Neuronal stem cell (in vitro differentiated cells): ENCODE data around the gene TTLL12.

ENCODE experiments used
- DNase-seq: peaks from one replicate; pipeline ENCODE4 v3.0.0-alpha.2; 2013; ENCODE audit warnings: low spot score
- H2AFZ ChIP-seq: one replicate; pipeline ENCODE4 v1.6.1; 2013; ENCODE audit warnings: mild to moderate bottlenecking, low read length, inconsistent platforms
- H2AK5ac ChIP-seq: 2 replicates; pipeline ENCODE4 v1.6.1; 2013; ENCODE audit warnings: low read depth, mild to moderate bottlenecking, inconsistent platforms, low read length, moderate library complexity, mixed read lengths
- H2BK120ac ChIP-seq: 2 replicates; pipeline ENCODE4 v1.6.1; 2013; ENCODE audit warnings: low read depth, mild to moderate bottlenecking, inconsistent platforms, low read length, moderate library complexity, mixed read lengths
- H2BK12ac ChIP-seq: one replicate; pipeline ENCODE4 v1.6.1; 2013; ENCODE audit warnings: low read length, inconsistent platforms
- H2BK15ac ChIP-seq: 2 replicates; pipeline ENCODE4 v1.6.1; 2013; ENCODE audit warnings: mild to moderate bottlenecking, low read length, inconsistent platforms, mixed read lengths
- H2BK5ac ChIP-seq: one replicate; pipeline ENCODE4 v1.6.1; 2013; ENCODE audit warnings: inconsistent platforms, mild to moderate bottlenecking, low read length, moderate library complexity
- H3K14ac ChIP-seq: one replicate; pipeline ENCODE4 v1.6.1; 2013; ENCODE audit warnings: low read length, inconsistent platforms
- H3K18ac ChIP-seq: 2 replicates; pipeline ENCODE4 v1.6.1; 2013; ENCODE audit warnings: low read length, inconsistent platforms
- H3K23ac ChIP-seq: 2 replicates; pipeline ENCODE4 v1.6.1; 2013; ENCODE audit warnings: low read depth, mild to moderate bottlenecking, mixed read lengths, low read length, inconsistent platforms; ENCODE audit not compliant: poor library complexity
- H3K27ac ChIP-seq: replicated peaks from 3 replicates; pipeline ENCODE4 v1.5.1; 2013; ENCODE audit warnings: low read length, inconsistent platforms
- H3K27me3 ChIP-seq, 3 experiments: 2 replicates each; pipeline ENCODE4 v1.6.1; 2013; ENCODE audit warnings: low read length in 3 of 3, mild to moderate bottlenecking in 2 of 3, inconsistent platforms in 1 of 3, low read depth in 1 of 3, mixed read lengths in 1 of 3, moderate library complexity in 1 of 3; ENCODE audit not compliant: control insufficient read depth in 3 of 3, insufficient read depth in 3 of 3
- H3K36me3 ChIP-seq, 2 donors: replicated peaks in 1 of 2; 2 replicates each; pipeline ENCODE4 v1.6.1; 2013; ENCODE audit warnings: low read length in 2 of 2; ENCODE audit not compliant: control insufficient read depth in 2 of 2, insufficient read depth in 2 of 2
- H3K4ac ChIP-seq: 2 replicates; pipeline ENCODE4 v1.6.1; 2013; ENCODE audit warnings: inconsistent platforms, mild to moderate bottlenecking, low read length, moderate library complexity
- H3K4me1 ChIP-seq, 2 donors: 1 replicate in 1 of 2; 2 replicates in 1 of 2; pipeline ENCODE4 v1.6.1; 2013; ENCODE audit warnings: low read length in 2 of 2, low read depth in 1 of 2; ENCODE audit not compliant: control insufficient read depth in 2 of 2, insufficient read depth in 1 of 2
- H3K4me2 ChIP-seq: one replicate; pipeline ENCODE4 v1.6.1; 2013; ENCODE audit warnings: mild to moderate bottlenecking, low read length, inconsistent platforms; ENCODE audit not compliant: insufficient read depth, poor library complexity, severe bottlenecking
- H3K4me3 ChIP-seq, 2 donors: 2 replicates each; pipeline ENCODE4 v1.5.1; 2013; ENCODE audit warnings: low read length in 2 of 2, mild to moderate bottlenecking in 2 of 2, inconsistent platforms in 1 of 2, moderate library complexity in 1 of 2
- H3K79me1 ChIP-seq: one replicate; pipeline ENCODE4 v1.6.1; 2013; ENCODE audit warnings: low read depth, mild to moderate bottlenecking, inconsistent platforms, low read length, moderate library complexity
- H3K9ac ChIP-seq: one replicate; pipeline ENCODE4 v1.6.1; 2013; ENCODE audit warnings: mild to moderate bottlenecking, low read depth, low read length, inconsistent platforms; ENCODE audit not compliant: poor library complexity
- H3K9me3 ChIP-seq, 2 donors: replicated peaks in 1 of 2; 2 replicates each; pipeline versions ENCODE3 to v1.6.1; 2013; ENCODE audit warnings: low read length in 2 of 2, mild to moderate bottlenecking in 2 of 2, inconsistent platforms in 1 of 2, low read depth in 1 of 2, mixed read lengths in 1 of 2, moderate library complexity in 1 of 2; ENCODE audit not compliant: control insufficient read depth in 2 of 2, insufficient read depth in 1 of 2
- H4K8ac ChIP-seq: one replicate; pipeline ENCODE4 v1.6.1; 2013; ENCODE audit warnings: low read depth, mild to moderate bottlenecking, inconsistent platforms, low read length, moderate library complexity
- H4K91ac ChIP-seq: one replicate; pipeline ENCODE4 v1.6.1; 2013; ENCODE audit warnings: low read length, low read depth, mild to moderate bottlenecking, inconsistent platforms; ENCODE audit not compliant: poor library complexity
- WGBS, 2 donors: extraction: QIAGEN DNeasy Blood & Tissue Kit; methylation state at CpG; one replicate each; pipeline ENCODE4 v1.1.7; 2013; ENCODE audit warnings: missing lambda C conversion rate in 2 of 2, mixed read lengths in 1 of 2; ENCODE audit not compliant: insufficient read length in 2 of 2, insufficient replicate concordance in 1 of 2; ENCODE audit errors: extremely low coverage in 2 of 2; 5-methylcytosine and 5-hydroxymethylcytosine counted together

TTLL12 gene

GRCh38 chr22:43205748-43206508 lies 19.0 kb upstream of the TTLL12 start:
- Histone ChIP-seq H3K36me3 (peaks cover 0 to 66% of the 10 kb centered on the region in 2 donors), H3K79me1 (peaks cover 7% of the 10 kb centered on the region), H3K4ac (no peak overlapping the region), H2BK120ac (no peak overlapping the region), H2BK5ac (no peak overlapping the region), H3K4me2 (no peak overlapping the region), H3K27ac (no peak overlapping the region), H2AK5ac (no peak overlapping the region), H3K23ac (peak overlapping the region; percentile 10), H2BK12ac (no peak overlapping the region), H3K4me3 (peak overlapping the region in 1 of 2 donors; percentile 22), H4K8ac (no peak overlapping the region), H3K9ac (no peak overlapping the region), H2BK15ac (no peak overlapping the region), H3K27me3 (peaks cover 0 to 15% (median 0%) of the 10 kb centered on the region in 3 experiments), H3K14ac (no peak overlapping the region), H3K18ac (no peak overlapping the region), H3K4me1 (peaks cover 0 to 7% of the 10 kb centered on the region in 2 donors), H4K91ac (no peak overlapping the region), H3K9me3 (peaks cover 0 to 3% of the 10 kb centered on the region in 2 donors), H2AFZ (peak overlapping the region; percentile 51)
- DNase-seq, result no peak
- 100% methylated on average over 2 of the region's 5 CpGs; no CpG with 5 or more reads in 1 of the 2 donors for WGBS, 2 donors

- H3K36me3 ChIP-seq, result peaks cover 0 to 66% of the 10 kb centered on the region in 2 donors
- H3K79me1 ChIP-seq, result peaks cover 5% of the 10 kb centered on the region
- H2AK5ac ChIP-seq, result peak overlapping the region; percentile 37
- peak overlapping the region; percentile 10 for H3K23ac ChIP-seq
- no peak overlapping the region for H4K91ac ChIP-seq
- no CpG with 5 or more reads among the region's 9 CpGs for WGBS, 2 donors
- H3K9me3 ChIP-seq, result peaks cover 0 to 5% of the 10 kb centered on the region in 2 donors
- no peak overlapping the region for H3K14ac ChIP-seq
- H3K27ac ChIP-seq, result no peak overlapping the region
- peak overlapping the region; percentile 81 for H3K9ac ChIP-seq
- H4K8ac ChIP-seq, result peak overlapping the region; percentile 43
- H3K18ac ChIP-seq, result no peak overlapping the region
- no peak overlapping the region for H2BK15ac ChIP-seq
- H3K27me3 ChIP-seq, result peaks cover 0 to 19% (median 0%) of the 10 kb centered on the region in 3 experiments
- H2BK12ac ChIP-seq, result no peak overlapping the region
- H2BK120ac ChIP-seq, result no peak overlapping the region
- H2AFZ ChIP-seq, result no peak overlapping the region
- H2BK5ac ChIP-seq, result no peak overlapping the region
- no peak overlapping the region for H3K4me3 ChIP-seq
- DNase-seq, result no peak
- H3K4ac ChIP-seq, result no peak overlapping the region
- peaks cover 0 to 7% of the 10 kb centered on the region in 2 donors for H3K4me1 ChIP-seq
- H3K4me2 ChIP-seq, result no peak overlapping the region
Measured at GRCh38 chr22:43205261-43205691, 18.3 kb upstream of the TTLL12 start.

GRCh38 chr22:43203471-43203981 lies 16.6 kb upstream of the TTLL12 start:
- no peak overlapping the region for H2AFZ ChIP-seq
- no peak overlapping the region for H3K4ac ChIP-seq
- DNase-seq, result no peak
- peaks cover 0 to 59% of the 10 kb centered on the region in 2 donors for H3K36me3 ChIP-seq
- H3K79me1 ChIP-seq, result peaks cover 5% of the 10 kb centered on the region
- H3K27me3 ChIP-seq, result peaks cover 0 to 22% (median 0%) of the 10 kb centered on the region in 3 experiments
- H3K23ac ChIP-seq, result peak overlapping the region; percentile 73
- H2BK15ac ChIP-seq, result no peak overlapping the region
- no peak overlapping the region for H2BK120ac ChIP-seq
- no peak overlapping the region for H3K4me3 ChIP-seq
- no peak overlapping the region for H4K91ac ChIP-seq
- H2AK5ac ChIP-seq, result peak overlapping the region; percentile 21
- WGBS, 2 donors, result no CpG with 5 or more reads among the region's 20 CpGs
- peak overlapping the region; percentile 16 for H3K9ac ChIP-seq
- no peak overlapping the region for H2BK5ac ChIP-seq
- H3K27ac ChIP-seq, result no peak overlapping the region
- H3K18ac ChIP-seq, result no peak overlapping the region
- peaks cover 0 to 5% of the 10 kb centered on the region in 2 donors for H3K9me3 ChIP-seq
- peaks cover 0 to 7% of the 10 kb centered on the region in 2 donors for H3K4me1 ChIP-seq
- no peak overlapping the region for H2BK12ac ChIP-seq
- no peak overlapping the region for H3K14ac ChIP-seq
- H4K8ac ChIP-seq, result peak overlapping the region; percentile 96
- H3K4me2 ChIP-seq, result no peak overlapping the region

- Histone ChIP-seq H3K4me2 (no peak overlapping the region), H2BK5ac (no peak overlapping the region), H2BK15ac (no peak overlapping the region), H3K79me1 (peaks cover 5% of the 10 kb centered on the region), H3K36me3 (peaks cover 0 to 54% of the 10 kb centered on the region in 2 donors), H3K18ac (no peak overlapping the region), H2AFZ (no peak overlapping the region), H3K4me3 (no peak overlapping the region), H3K14ac (no peak overlapping the region), H3K27ac (no peak overlapping the region), H4K8ac (no peak overlapping the region), H3K9ac (peak overlapping the region; percentile 55), H4K91ac (no peak overlapping the region), H3K9me3 (peaks cover 0 to 5% of the 10 kb centered on the region in 2 donors), H3K27me3 (peaks cover 0 to 22% (median 0%) of the 10 kb centered on the region in 3 experiments), H3K4me1 (peaks cover 0 to 7% of the 10 kb centered on the region in 2 donors), H3K23ac (peak overlapping the region; percentile 11), H2BK12ac (no peak overlapping the region), H3K4ac (no peak overlapping the region), H2BK120ac (no peak overlapping the region), H2AK5ac (no peak overlapping the region)
- no peak for DNase-seq
- no CpG with 5 or more reads among the region's 13 CpGs for WGBS, 2 donors
Measured at GRCh38 chr22:43202756-43203410, 15.9 kb upstream of the TTLL12 start.
